GM23338 (cell line): ENCODE results near the gene APBA2.

ENCODE experiments used
- CREB1 ChIP-seq: fragments of 250-450 bp; sonication (Bioruptor Pico); IDR thresholded peaks from 2 replicates; pipeline ENCODE4 v1.5.0; 2020; ENCODE audit warnings: low read depth, mild to moderate bottlenecking, moderate library complexity
- CTCF ChIP-seq, 2 experiments: fragments of 200-600 bp in 1 of 2; sonication (generic) in 1 of 2; conservative IDR thresholded peaks; 2 replicates each; pipeline versions ENCODE4 v1.5.1 to v1.6.1; 2016 to 2017; ENCODE audit warnings: antibody characterized with exemption in 2 of 2, low read depth in 2 of 2, mild to moderate bottlenecking in 2 of 2, moderate library complexity in 1 of 2
- EZH2 ChIP-seq: fragments of 200-600 bp; sonication (generic); IDR thresholded peaks from one replicate; pipeline ENCODE4 v1.8.0; 2017; ENCODE audit warnings: antibody characterized with exemption, mild to moderate bottlenecking, low read depth; ENCODE audit not compliant: unreplicated experiment
- EZH2phosphoT487 ChIP-seq: fragments of 200-600 bp; sonication (generic); IDR thresholded peaks from one replicate; pipeline ENCODE4 v1.8.1; 2018; ENCODE audit warnings: antibody characterized with exemption; ENCODE audit not compliant: unreplicated experiment
- JUNB ChIP-seq: IDR thresholded peaks from one replicate; pipeline ENCODE4 v1.6.1; 2016; ENCODE audit warnings: antibody characterized with exemption; ENCODE audit not compliant: unreplicated experiment
- POLR2AphosphoS5 ChIP-seq: IDR thresholded peaks from 2 replicates; pipeline ENCODE4 v1.6.1; 2016; ENCODE audit warnings: antibody characterized with exemption, low read depth
- STAT1 ChIP-seq: IDR thresholded peaks from one replicate; pipeline ENCODE4 v1.6.1; 2016; ENCODE audit warnings: antibody characterized with exemption; ENCODE audit not compliant: unreplicated experiment
- TF ChIP-seq, protein P1 (sequence below): IDR thresholded peaks from one replicate; pipeline ENCODE4 v1.6.1; 2018; ENCODE audit warnings: antibody characterized with exemption; ENCODE audit not compliant: unreplicated experiment

DNA sequence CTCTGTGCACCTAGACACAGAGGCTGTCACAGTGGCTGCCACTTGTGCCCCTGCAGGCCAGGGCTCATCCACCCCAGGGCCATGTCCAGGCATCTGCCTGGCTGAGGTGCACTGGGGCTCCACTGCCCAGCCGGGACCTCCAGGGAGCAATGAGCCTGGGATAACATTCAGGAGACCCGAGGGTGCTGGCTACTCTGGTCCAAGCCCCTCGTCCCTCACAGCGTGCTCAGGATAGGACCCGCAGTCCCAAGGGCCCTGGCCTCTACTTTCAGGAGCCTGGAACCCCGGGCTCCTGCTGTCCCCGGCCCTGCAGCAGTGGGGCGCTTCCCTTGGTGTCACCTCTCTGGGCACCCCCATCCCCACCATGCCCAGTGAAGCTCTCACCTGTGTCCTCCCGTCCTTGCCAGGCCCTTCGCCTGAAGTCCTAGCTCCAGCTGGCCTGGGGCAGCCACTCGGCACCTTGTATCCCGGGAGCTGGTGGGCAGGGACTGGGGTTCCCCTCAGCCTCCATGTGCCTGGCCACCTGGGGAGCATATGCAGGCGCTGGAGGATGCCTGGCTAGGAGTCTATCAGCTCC is 226.0 kb downstream of the APBA2 start:
- TF ChIP-seq POLR2AphosphoS5 (no peak), EZH2 (no peak), CTCF (conservative IDR thresholded peaks at IDR 0.05; ENCODE audit: low read depth in 2 of 2) (no peak), EZH2phosphoT487 (no peak), JUNB (no peak), STAT1 (no peak), CREB1 (CRISPR knock-in tag) (no peak)
- TF ChIP-seq, protein P1, sequence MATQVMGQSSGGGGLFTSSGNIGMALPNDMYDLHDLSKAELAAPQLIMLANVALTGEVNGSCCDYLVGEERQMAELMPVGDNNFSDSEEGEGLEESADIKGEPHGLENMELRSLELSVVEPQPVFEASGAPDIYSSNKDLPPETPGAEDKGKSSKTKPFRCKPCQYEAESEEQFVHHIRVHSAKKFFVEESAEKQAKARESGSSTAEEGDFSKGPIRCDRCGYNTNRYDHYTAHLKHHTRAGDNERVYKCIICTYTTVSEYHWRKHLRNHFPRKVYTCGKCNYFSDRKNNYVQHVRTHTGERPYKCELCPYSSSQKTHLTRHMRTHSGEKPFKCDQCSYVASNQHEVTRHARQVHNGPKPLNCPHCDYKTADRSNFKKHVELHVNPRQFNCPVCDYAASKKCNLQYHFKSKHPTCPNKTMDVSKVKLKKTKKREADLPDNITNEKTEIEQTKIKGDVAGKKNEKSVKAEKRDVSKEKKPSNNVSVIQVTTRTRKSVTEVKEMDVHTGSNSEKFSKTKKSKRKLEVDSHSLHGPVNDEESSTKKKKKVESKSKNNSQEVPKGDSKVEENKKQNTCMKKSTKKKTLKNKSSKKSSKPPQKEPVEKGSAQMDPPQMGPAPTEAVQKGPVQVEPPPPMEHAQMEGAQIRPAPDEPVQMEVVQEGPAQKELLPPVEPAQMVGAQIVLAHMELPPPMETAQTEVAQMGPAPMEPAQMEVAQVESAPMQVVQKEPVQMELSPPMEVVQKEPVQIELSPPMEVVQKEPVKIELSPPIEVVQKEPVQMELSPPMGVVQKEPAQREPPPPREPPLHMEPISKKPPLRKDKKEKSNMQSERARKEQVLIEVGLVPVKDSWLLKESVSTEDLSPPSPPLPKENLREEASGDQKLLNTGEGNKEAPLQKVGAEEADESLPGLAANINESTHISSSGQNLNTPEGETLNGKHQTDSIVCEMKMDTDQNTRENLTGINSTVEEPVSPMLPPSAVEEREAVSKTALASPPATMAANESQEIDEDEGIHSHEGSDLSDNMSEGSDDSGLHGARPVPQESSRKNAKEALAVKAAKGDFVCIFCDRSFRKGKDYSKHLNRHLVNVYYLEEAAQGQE: no peak
